ENCODE measurements around the gene ZNF33B. TPM values are rescaled to one million over a fixed set of nuclear protein-coding genes. Genes with fewer than 3 reads are reported as not detected.

Gene ZNF33B
- total and polyA plus RNA-seq, 12 donors = 3.4 to 19.3 (median 13.4) TPM

DNA sequence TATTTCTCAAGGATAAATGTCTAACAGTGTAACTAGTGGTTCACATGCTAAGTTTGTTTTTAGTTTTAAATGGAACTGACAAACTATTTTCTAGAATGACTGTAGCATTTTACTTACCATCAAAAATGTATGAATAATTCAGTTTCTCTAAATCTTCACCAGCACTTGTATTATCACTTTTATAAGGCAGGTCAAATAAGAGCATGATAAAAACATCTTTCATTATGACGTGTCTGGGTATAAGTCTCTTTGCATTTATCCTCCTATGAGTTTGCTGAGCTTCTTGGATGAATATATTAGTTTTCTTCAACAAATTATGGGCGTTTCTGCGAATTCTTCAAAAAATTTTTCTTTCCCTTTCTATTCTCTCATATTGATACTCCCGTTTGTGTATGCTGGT lies 19.9 kb downstream of the ZNF33B start:
- no peak overlapping the region for H3K4me3 ChIP-seq
- H3K4me1 ChIP-seq = peaks cover 0 to 9% (median 0%) of the 10 kb centered on the region in 9 donors
- intact Hi-C loops (cut with DNase I) = no loop called here
- H3K36me3 ChIP-seq = peaks cover 0 to 53% (median 6%) of the 10 kb centered on the region in 9 donors
- TF ChIP-seq, protein P1, sequence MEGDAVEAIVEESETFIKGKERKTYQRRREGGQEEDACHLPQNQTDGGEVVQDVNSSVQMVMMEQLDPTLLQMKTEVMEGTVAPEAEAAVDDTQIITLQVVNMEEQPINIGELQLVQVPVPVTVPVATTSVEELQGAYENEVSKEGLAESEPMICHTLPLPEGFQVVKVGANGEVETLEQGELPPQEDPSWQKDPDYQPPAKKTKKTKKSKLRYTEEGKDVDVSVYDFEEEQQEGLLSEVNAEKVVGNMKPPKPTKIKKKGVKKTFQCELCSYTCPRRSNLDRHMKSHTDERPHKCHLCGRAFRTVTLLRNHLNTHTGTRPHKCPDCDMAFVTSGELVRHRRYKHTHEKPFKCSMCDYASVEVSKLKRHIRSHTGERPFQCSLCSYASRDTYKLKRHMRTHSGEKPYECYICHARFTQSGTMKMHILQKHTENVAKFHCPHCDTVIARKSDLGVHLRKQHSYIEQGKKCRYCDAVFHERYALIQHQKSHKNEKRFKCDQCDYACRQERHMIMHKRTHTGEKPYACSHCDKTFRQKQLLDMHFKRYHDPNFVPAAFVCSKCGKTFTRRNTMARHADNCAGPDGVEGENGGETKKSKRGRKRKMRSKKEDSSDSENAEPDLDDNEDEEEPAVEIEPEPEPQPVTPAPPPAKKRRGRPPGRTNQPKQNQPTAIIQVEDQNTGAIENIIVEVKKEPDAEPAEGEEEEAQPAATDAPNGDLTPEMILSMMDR (IDR thresholded peaks at IDR 0.05) = no peak
- peaks cover 0 to 2% (median 0%) of the 10 kb centered on the region in 11 donors for H3K9me3 ChIP-seq
- WGBS, 2 donors = 95 to 96% methylated on average over 4 of the region's 4 CpGs
- no peaks in the 10 kb centered on the region for H3K27me3 ChIP-seq
- no peak for DNase-seq
- no peak for ATAC-seq
- H3K27ac ChIP-seq = no peak overlapping the region

DNA sequence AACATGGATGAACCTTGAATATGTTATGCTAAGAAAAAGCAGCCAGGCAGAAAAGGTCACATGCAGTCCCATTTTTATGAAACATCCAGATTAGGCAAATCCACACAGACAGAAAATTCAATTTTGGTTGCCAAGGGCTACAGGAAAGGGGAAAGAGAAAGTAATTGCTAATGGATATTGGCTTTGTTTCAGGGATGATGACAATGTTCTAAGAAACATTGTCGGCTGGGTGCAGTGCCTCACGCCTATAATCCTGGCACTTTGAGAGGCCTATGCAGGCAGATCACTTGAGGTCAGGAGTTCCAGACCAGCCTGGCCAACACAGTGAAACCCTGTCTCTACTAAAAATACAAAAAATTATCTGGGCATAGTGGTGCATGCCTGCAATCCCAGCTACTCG lies 23.0 kb downstream of the ZNF33B start:
- intact Hi-C loops (cut with DNase I) = no loop called here
- peaks cover 0 to 65% (median 0%) of the 10 kb centered on the region in 9 donors for H3K36me3 ChIP-seq
- H3K4me3 ChIP-seq = no peak overlapping the region
- H3K27me3 ChIP-seq = no peaks in the 10 kb centered on the region
- H3K4me1 ChIP-seq = peaks cover 0 to 9% (median 0%) of the 10 kb centered on the region in 9 donors
- no peak overlapping the region for H3K27ac ChIP-seq
- 58 to 79% methylated on average over 3 of the region's 3 CpGs for WGBS, 2 donors
- no peaks in the 10 kb centered on the region for H3K9me3 ChIP-seq
- no peak for ATAC-seq
- TF ChIP-seq, protein P1 (IDR thresholded peaks at IDR 0.05) = no peak
- no peak for DNase-seq

DNA sequence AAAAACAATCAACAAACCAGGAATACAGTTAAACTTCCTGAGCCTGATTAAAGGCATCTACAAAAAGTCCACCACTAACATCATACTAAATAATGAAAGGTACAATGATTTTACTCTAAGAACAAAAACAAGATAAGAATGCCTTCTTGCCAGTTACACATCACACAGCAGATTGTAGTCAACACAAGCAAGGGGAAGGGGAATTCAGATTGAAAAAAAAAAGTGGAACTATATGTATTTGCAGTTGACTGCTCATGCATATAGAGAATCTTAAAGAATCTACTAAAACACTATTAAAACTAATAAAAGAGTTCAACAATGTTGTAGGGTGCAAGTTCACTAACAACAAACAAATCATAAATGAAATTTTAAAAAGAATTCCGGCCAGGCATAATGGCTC lies 28.5 kb downstream of the ZNF33B start:
- 91 to 95% methylated on average over 1 of the region's 1 CpG for WGBS, 2 donors
- H3K9me3 ChIP-seq = no peaks in the 10 kb centered on the region
- ATAC-seq (no peak), DNase-seq (no peak)
- H3K4me1 ChIP-seq = no peaks in the 10 kb centered on the region
- intact Hi-C loops (cut with DNase I) = no loop called here
- H3K36me3 ChIP-seq = peaks cover 0 to 70% (median 0%) of the 10 kb centered on the region in 9 donors
- no peak overlapping the region for H3K27ac ChIP-seq
- no peak overlapping the region for H3K4me3 ChIP-seq
- TF ChIP-seq, protein P1 (IDR thresholded peaks at IDR 0.05) = no peak
- no peaks in the 10 kb centered on the region for H3K27me3 ChIP-seq

DNA sequence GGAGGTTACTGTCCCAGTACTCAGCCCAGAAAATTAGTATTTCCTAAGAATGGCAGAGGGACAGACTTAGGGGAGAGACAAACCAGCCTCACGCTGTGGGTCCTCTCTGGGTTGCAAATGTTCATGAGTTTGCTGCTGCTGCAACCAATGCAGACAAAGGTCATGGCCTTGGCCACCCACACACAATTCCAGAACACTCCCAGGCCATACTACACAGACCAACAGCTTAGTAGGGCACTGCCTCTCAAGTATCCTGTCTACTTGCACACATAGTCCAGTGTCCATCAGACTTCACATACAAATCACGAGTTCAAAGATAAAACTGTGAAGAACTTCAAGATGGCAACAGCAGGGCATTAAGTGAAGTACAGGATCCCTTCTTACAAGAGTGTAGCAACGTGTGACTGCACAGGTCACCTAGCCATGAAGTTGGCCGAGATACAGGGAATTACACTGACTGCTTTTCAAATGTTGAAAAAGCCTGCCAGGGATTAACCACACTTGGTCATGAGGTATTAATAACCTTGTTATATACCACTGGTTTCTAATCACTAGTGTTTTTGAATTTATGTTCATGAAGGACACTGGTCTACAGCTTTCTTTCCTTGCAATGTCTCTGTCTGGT lies 40.0 kb downstream of the ZNF33B start:
- ATAC-seq (peak in 1 of 8 donors; percentile 53), DNase-seq (no peak)
- Histone ChIP-seq H3K36me3 (peaks cover 0 to 54% (median 21%) of the 10 kb centered on the region in 9 donors), H3K27me3 (no peaks in the 10 kb centered on the region), H3K4me3 (no peak overlapping the region), H3K4me1 (no peaks in the 10 kb centered on the region), H3K9me3 (peaks cover 0 to 43% (median 8%) of the 10 kb centered on the region in 11 donors), H3K27ac (no peak overlapping the region)
- intact Hi-C loops (cut with DNase I) = no loop called here
- 70 to 76% methylated on average over 4 of the region's 4 CpGs for WGBS, 2 donors
- TF ChIP-seq, protein P1 (IDR thresholded peaks at IDR 0.05) = no peak

Measured in heart right ventricle (tissue), 16 donors.